K562 (cell line): ENCODE measurements around the gene DOCK8. TPM values are rescaled to one million over a fixed set of nuclear protein-coding genes. Genes with fewer than 3 reads are reported as not detected.

Experiments used
- CBX5 ChIP-seq: IDR thresholded peaks from 2 replicates; pipeline ENCODE4 v1.6.1; 2014; ENCODE audit warnings: low read depth, borderline replicate concordance
- CREB1 ChIP-seq, 2 experiments: sonication (generic) in 1 of 2; formaldehyde crosslinking in 1 of 2; IDR thresholded peaks; 2 replicates each; pipeline versions ENCODE4 v1.6.1 to v1.8.0; 2012 to 2022; ENCODE audit warnings: inconsistent platforms in 1 of 2, mild to moderate bottlenecking in 1 of 2, missing genetic modification reagents in 1 of 2, moderate library complexity in 1 of 2
- ERF ChIP-seq: fragments of 450-650 bp; formaldehyde crosslinking; IDR thresholded peaks from 2 replicates; pipeline ENCODE4 v1.4.0; 2020; ENCODE audit warnings: mild to moderate bottlenecking, mixed read lengths
- HNRNPH1 ChIP-seq: fragments of 200-400 bp; formaldehyde crosslinking; optimal IDR thresholded peaks from 2 replicates; pipeline ENCODE3; 2017; ENCODE audit warnings: low read depth, mild to moderate bottlenecking, low read length, moderate library complexity
- NFIC ChIP-seq: fragments of 450-650 bp; IDR thresholded peaks from 2 replicates; pipeline ENCODE4 v1.6.1; 2017; ENCODE audit warnings: mild to moderate bottlenecking, inconsistent platforms
- SAFB2 ChIP-seq: fragments of 200-400 bp; formaldehyde crosslinking; IDR thresholded peaks from 2 replicates; pipeline ENCODE4 v1.6.1; 2018; ENCODE audit warnings: borderline replicate concordance, low read length, low read depth, moderate library complexity; ENCODE audit not compliant: severe bottlenecking
- SAP30 ChIP-seq: fragments of 200-600 bp; sonication (generic); IDR thresholded peaks from 2 replicates; pipeline ENCODE4 v1.6.1; 2012; ENCODE audit warnings: borderline replicate concordance, low read depth, mild to moderate bottlenecking, moderate library complexity, low read length, control low read depth, inconsistent platforms; ENCODE audit not compliant: insufficient read depth, poor library complexity, severe bottlenecking
- SMAD4 ChIP-seq: fragments of 250-450 bp; sonication (Bioruptor Pico); conservative IDR thresholded peaks from 2 replicates; pipeline ENCODE4 v1.8.0; 2021; ENCODE audit warnings: inconsistent platforms, mild to moderate bottlenecking, moderate library complexity
- SNIP1 ChIP-seq: fragments of 450-650 bp; IDR thresholded peaks from 2 replicates; pipeline ENCODE4 v1.7.1; 2017; ENCODE audit warnings: low read depth, mild to moderate bottlenecking
- ZNF121 ChIP-seq: sonication (generic); formaldehyde crosslinking; conservative IDR thresholded peaks from 2 replicates; pipeline ENCODE4 v1.8.0; 2022; ENCODE audit warnings: missing genetic modification reagents
- ZNF174 ChIP-seq: fragments of 250-450 bp; sonication (Bioruptor Pico); IDR thresholded peaks from 2 replicates; pipeline ENCODE4 v1.4.0; 2020; ENCODE audit warnings: mild to moderate bottlenecking
- ZNF224 ChIP-seq: sonication (generic); formaldehyde crosslinking; IDR thresholded peaks from 2 replicates; pipeline ENCODE4 v1.8.0; 2022; ENCODE audit warnings: mild to moderate bottlenecking, missing genetic modification reagents
- ZNF23 ChIP-seq: fragments of 250-450 bp; sonication (Bioruptor Pico); IDR thresholded peaks from 2 replicates; pipeline ENCODE4 v1.4.0; 2020; ENCODE audit warnings: mild to moderate bottlenecking
- polyA plus RNA-seq, 8 experiments: library from polyadenylated mRNA; depleted of rRNA in 4 of 8; stranded (reverse) in 5 of 8; unstranded in 3 of 8; fragments of >200 nt; fragmentation: Nextera tagmentation in 2 of 8; fragmentation: Illumina TruSeq in 1 of 8; extraction: Ambion mirVana in 2 of 8; extraction: Trizol in 1 of 8; gene quantifications; 2 replicates each; pipeline versions ENCODE4 v1.2.1 to v1.2.3, GENCODE V29; 2011 to 2014; ENCODE audit warnings: inconsistent platforms in 1 of 8, missing spikeins in 1 of 8
- total RNA-seq, 7 experiments: library from RNA; depleted of rRNA in 6 of 7; stranded (reverse); fragments of >200 nt in 6 of 7; fragmentation: Illumina TruSeq in 2 of 7; extraction: Trizol in 2 of 7; gene quantifications; 2 replicates each; pipeline versions ENCODE4 v1.2.1 to v1.2.3, GENCODE V29; 2011 to 2021; ENCODE audit warnings: low replicate concordance in 1 of 7
- TF ChIP-seq, protein P1 (sequence below), 2 experiments: IDR thresholded peaks in 1 of 2; conservative IDR thresholded peaks in 1 of 2; 2 replicates each; pipeline ENCODE4 v1.6.1; 2016; ENCODE audit warnings: low read depth in 2 of 2, mild to moderate bottlenecking in 1 of 2, missing compliant biosample characterization in 1 of 2, missing genetic modification characterization in 1 of 2, moderate library complexity in 1 of 2
- TF ChIP-seq, protein P2 (sequence below): fragments of 450-650 bp; IDR thresholded peaks from 2 replicates; pipeline ENCODE4 v1.6.1; 2016
- TF ChIP-seq, protein P3 (sequence below): fragments of 450-650 bp; formaldehyde crosslinking; IDR thresholded peaks from 2 replicates; pipeline ENCODE4 v1.4.0; 2020; ENCODE audit warnings: mild to moderate bottlenecking, moderate library complexity
- TF ChIP-seq, protein P4 (sequence below): fragments of 250-450 bp; sonication (Bioruptor Pico); IDR thresholded peaks from 2 replicates; pipeline ENCODE4 v1.9.0; 2021; ENCODE audit warnings: mild to moderate bottlenecking
- TF ChIP-seq, protein P5 (sequence below): fragments of 450-650 bp; IDR thresholded peaks from 2 replicates; pipeline ENCODE4 v1.6.1; 2017; ENCODE audit warnings: antibody characterized with exemption, mild to moderate bottlenecking

DOCK8 gene
- total and polyA plus RNA-seq, 9 of the 15 experiments (the other 6 are each of a cell fraction or from before 2014, with no cell fraction given) = 14.4 to 53.8 (median 25.1) TPM

DNA sequence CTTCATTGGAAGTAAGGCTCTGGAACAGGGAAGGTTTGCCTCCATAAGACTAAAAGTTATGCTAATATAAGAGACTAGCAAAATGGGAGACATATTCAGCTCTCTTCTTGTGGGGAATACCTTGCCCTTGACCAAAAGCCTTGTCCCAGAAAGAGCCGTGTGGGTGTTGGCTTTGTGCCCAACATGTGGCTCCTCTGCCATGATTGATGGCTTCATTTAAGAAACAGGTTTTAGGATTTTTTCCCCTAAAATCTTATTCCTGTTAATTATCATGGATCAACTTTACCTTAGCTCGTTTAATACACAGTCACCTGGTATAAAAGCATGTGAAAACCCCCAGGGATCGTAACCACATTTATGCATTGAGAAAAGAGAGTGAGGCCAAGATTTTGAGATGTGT, 38.9 kb downstream of the DOCK8 start (continued):
- TF ChIP-seq, protein P1, sequence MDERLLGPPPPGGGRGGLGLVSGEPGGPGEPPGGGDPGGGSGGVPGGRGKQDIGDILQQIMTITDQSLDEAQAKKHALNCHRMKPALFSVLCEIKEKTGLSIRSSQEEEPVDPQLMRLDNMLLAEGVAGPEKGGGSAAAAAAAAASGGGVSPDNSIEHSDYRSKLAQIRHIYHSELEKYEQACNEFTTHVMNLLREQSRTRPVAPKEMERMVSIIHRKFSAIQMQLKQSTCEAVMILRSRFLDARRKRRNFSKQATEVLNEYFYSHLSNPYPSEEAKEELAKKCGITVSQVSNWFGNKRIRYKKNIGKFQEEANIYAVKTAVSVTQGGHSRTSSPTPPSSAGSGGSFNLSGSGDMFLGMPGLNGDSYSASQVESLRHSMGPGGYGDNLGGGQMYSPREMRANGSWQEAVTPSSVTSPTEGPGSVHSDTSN (CRISPR knock-in tag; IDR thresholded peaks at IDR 0.05; ENCODE audit: low read depth) = peak; percentile 49
- TF ChIP-seq, protein P1 (tag; conservative IDR thresholded peaks at IDR 0.05; ENCODE audit: low read depth) = peak; percentile 86
- TF ChIP-seq NFIC (peak; percentile 93), CREB1 (IDR thresholded peaks at IDR 0.05) (no peak), CREB1 (CRISPR knock-in tag; IDR thresholded peaks at IDR 0.05) (no peak), ZNF23 (no peak), ZNF121 (no peak), CBX5 (no peak), HNRNPH1 (no peak), ZNF174 (CRISPR knock-in tag) (no peak), SMAD4 (CRISPR knock-in tag) (no peak), SAP30 (no peak), SAFB2 (no peak), ERF (CRISPR knock-in tag) (no peak), SNIP1 (no peak), ZNF224 (CRISPR knock-in tag) (no peak)
- TF ChIP-seq, protein P2, sequence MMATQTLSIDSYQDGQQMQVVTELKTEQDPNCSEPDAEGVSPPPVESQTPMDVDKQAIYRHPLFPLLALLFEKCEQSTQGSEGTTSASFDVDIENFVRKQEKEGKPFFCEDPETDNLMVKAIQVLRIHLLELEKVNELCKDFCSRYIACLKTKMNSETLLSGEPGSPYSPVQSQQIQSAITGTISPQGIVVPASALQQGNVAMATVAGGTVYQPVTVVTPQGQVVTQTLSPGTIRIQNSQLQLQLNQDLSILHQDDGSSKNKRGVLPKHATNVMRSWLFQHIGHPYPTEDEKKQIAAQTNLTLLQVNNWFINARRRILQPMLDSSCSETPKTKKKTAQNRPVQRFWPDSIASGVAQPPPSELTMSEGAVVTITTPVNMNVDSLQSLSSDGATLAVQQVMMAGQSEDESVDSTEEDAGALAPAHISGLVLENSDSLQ = peak; percentile 90
- TF ChIP-seq, protein P3, sequence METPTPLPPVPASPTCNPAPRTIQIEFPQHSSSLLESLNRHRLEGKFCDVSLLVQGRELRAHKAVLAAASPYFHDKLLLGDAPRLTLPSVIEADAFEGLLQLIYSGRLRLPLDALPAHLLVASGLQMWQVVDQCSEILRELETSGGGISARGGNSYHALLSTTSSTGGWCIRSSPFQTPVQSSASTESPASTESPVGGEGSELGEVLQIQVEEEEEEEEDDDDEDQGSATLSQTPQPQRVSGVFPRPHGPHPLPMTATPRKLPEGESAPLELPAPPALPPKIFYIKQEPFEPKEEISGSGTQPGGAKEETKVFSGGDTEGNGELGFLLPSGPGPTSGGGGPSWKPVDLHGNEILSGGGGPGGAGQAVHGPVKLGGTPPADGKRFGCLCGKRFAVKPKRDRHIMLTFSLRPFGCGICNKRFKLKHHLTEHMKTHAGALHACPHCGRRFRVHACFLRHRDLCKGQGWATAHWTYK (CRISPR knock-in tag) = no peak
- TF ChIP-seq, protein P4, sequence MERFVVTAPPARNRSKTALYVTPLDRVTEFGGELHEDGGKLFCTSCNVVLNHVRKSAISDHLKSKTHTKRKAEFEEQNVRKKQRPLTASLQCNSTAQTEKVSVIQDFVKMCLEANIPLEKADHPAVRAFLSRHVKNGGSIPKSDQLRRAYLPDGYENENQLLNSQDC (CRISPR knock-in tag) = no peak
- TF ChIP-seq, protein P5, sequence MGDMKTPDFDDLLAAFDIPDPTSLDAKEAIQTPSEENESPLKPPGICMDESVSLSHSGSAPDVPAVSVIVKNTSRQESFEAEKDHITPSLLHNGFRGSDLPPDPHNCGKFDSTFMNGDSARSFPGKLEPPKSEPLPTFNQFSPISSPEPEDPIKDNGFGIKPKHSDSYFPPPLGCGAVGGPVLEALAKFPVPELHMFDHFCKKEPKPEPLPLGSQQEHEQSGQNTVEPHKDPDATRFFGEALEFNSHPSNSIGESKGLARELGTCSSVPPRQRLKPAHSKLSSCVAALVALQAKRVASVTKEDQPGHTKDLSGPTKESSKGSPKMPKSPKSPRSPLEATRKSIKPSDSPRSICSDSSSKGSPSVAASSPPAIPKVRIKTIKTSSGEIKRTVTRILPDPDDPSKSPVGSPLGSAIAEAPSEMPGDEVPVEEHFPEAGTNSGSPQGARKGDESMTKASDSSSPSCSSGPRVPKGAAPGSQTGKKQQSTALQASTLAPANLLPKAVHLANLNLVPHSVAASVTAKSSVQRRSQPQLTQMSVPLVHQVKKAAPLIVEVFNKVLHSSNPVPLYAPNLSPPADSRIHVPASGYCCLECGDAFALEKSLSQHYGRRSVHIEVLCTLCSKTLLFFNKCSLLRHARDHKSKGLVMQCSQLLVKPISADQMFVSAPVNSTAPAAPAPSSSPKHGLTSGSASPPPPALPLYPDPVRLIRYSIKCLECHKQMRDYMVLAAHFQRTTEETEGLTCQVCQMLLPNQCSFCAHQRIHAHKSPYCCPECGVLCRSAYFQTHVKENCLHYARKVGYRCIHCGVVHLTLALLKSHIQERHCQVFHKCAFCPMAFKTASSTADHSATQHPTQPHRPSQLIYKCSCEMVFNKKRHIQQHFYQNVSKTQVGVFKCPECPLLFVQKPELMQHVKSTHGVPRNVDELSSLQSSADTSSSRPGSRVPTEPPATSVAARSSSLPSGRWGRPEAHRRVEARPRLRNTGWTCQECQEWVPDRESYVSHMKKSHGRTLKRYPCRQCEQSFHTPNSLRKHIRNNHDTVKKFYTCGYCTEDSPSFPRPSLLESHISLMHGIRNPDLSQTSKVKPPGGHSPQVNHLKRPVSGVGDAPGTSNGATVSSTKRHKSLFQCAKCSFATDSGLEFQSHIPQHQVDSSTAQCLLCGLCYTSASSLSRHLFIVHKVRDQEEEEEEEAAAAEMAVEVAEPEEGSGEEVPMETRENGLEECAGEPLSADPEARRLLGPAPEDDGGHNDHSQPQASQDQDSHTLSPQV = peak; percentile 54; the same call in 1 of the 2 replicates
